Middle frontal gyrus (tissue), 1 donor: ENCODE data around the gene PLIN3.
A peak's percentile ranks its signal among the peaks of the same experiment; 100 is the strongest.
"Not testable (repeated sequence)": the region's sequence is repeated elsewhere in the genome, so short reads cannot be mapped to it uniquely, and the experiment has no call there.

Source experiments
- DNase-seq: peaks from one replicate; pipeline ENCODE4 v3.0.0-alpha.2; 2015; ENCODE audit warnings: low spot score; ENCODE audit errors: extremely low spot score

Gene PLIN3

DNA sequence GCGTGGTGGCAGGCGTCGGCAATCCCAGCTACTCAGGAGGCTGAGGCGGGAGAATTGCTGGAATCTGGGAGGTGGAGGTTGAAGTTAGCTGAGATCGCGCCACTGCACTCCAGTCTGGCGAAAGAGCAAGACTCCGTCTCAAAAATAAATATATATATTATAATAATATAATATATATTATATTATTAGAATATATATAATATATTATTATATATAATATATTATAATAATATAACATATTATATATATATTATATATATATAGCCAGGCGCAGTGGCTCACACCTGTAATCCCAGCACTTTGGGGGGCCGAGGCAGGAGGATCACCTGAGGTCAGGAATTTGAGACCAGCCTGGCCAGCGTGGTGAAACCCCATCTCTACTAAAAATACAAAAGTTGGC, 25.5 kb upstream of the PLIN3 start:
- DNase-seq = not testable (repeated sequence)

DNA sequence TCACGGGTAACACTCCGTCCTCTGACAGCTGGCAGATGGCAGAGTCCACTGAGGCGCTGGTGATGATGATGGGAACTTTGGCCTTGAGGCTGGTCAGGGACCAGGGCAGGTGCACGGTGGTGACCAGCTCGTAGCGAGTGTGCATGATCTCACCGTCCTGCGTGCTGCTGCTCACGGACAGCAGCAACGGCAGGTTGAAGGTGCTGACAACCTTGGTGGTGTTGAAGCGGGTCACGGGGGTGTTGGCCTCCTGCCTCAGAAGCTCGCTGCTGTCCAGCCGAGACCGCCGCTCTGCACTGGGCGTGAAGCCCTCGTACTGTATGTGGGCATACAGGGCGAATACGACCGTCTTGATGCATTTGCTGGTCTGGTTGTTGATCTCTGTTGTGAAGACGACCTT, 23.6 kb upstream of the PLIN3 start:
- no peak for DNase-seq

GRCh38 chr19:4889034-4889815, 21.8 kb upstream of the PLIN3 start:
- no peak for DNase-seq

- DNase-seq = not testable (repeated sequence)
These were observed 20.3 kb upstream of the PLIN3 start for GRCh38 chr19:4887803-4888202.

DNA sequence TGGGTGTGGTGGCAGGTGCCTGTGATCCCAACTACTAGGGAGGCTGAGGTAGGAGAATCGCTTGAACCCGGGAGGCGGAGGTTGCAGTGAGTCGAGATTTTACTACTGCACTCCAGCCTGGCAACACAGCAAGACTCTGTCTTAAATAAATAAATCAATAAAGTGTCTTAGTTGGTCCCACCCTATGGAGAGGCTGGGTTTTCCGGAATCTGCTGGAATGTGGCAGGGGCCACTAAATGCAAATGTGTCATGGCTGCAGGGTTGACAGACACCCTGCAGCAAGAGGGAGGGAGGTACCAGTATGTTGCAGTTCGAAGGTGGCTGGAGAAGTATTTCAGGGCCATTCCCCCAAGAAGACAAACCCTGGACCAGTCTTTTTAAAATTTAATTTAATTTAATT, 17.5 kb upstream of the PLIN3 start:
- not testable (repeated sequence) for DNase-seq

DNA sequence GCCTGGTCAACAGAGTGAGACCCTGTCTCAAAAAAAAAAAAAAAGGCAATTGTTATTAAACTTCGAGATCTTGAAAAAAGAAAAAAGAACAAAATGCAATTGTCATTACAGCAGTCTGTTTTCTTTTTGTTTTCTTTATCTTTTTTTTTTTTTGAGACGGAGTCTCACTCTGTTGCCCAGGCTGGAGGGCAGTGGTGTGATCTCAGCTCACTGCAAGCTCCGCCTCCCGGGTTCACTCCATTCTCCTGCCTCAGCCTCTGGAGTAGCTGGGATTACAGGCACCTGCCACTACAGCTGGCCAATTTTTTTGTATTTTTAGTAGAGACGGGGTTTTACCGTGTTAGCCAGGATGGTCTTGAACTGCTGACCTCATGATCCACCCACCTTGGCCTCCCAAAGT, 15.4 kb upstream of the PLIN3 start:
- DNase-seq = not testable (repeated sequence)

DNA sequence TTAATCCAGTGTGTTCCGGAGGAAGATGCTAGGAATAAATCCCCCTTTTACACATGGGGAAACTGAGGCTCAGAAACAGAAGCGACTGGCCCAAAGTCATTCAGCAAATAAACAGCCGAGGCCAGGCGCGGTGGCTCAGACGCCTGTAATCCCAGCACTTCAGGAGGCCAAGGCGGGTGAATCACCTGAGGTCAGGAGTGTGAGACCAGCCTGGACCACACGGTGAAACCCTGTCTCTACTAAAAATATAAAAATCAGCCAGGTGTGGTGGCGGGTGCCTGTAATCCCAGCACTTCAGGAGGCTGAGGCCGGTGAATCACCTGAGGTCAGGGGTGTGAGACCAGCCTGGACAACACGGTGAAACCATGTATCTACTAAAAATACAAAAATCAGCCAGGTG, 11.6 kb upstream of the PLIN3 start:
- DNase-seq = no peak

DNA sequence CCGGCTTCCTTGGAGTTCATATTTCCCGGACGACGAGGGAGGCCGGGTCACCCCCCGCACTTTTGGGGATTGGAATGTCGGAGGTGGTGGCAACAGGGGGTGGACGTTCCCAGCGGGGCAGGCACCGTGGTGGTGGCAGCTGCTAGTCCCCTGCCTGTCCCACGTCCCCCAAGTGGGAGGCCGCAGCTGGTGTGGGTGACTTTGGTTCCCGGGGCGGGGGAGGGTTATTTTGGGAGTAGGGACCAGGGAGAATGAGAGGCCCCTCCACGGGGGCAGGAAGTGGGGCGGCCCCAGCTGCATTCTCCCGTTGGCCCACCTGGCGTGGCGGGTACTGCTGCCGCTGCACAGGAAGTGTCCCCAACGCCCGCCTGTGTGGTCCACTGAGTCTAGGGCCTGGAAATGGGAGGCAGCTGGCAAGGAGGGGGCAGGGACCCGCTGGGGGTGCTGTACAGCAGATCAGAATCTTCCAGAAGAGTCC, 11.1 kb upstream of the PLIN3 start:
- no peak for DNase-seq

DNA sequence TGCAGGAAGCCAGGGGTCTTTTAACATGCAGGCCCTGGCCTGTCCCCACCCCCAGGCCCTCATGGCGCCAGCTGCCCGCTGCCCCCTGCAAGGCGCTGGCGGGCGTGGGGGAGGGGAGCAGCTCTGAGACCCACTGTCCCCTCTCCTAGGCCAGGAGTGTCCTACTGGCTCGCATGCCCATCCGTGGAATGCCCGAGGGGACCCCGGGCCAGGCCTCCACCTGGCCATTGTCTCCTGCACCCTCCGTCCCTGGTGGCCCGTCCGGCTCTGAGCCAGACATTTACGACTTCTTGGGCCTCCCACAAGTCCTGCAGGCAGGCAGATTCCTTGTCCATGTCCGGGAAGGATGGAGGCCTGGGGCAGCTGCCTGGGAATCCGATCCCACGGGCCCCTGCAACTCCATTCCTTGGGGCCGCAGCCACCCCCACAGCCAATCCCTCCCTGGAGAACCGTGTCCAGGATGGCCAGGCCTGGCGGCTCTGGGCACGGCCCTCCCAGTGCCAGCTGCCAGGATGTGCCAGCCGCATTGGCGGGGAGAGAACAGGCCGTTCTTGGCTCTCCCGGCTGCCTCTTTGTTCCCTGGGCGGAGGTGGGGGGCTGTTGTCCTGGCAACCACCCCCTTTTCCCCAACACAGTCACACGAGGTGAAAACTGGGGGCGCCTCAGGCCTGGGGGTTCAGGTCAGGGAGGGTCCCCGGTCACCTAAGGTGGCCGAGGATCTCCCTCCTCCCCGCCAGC, 10.5 kb upstream of the PLIN3 start:
- peak; percentile 61 for DNase-seq

DNA sequence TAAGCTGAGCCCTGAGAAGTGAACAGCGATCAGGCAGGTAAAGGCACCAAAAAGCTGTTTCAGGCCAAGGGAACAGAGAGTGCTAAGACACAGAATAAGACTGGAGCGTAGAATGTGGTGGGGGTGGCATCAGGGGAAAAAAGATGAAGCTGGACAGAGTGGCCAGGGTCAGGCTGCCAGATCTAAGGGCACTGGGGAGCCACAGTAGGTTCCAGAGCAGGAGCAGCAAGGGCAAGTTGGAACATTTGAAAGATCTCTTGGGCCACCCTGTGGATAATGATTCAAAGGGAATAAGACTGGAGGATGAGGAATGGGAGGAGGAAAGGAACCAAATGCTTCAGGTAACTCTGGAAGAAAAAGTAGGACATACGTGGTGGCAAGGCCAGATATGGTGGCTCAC, 6.5 kb upstream of the PLIN3 start:
- no peak for DNase-seq

DNA sequence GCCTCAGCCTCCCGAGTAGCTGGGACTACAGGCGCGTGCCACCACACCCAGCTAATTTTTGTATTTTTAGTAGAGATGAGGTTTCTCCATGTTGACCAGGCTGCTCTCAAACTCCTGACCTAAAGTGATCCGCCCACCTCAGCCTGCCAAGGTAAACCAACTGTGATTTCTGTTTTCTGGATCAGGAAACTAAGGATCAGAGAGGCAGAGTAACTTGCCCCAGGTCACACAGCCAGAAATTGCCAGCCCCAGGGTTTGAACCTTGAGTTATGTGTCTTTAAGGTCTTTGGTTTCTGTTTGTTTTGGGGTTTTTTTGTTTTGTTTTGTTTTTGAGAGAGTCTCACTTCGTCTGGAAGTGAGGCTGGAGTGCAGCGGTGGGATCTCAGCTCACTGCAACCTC, 4.2 kb upstream of the PLIN3 start:
- no peak for DNase-seq

- no peak for DNase-seq
These were observed 2.7 kb upstream of the PLIN3 start for GRCh38 chr19:4870025-4870700.

GRCh38 chr19:4868286-4868834, 893 bp upstream of the PLIN3 start:
- DNase-seq = no peak

DNA sequence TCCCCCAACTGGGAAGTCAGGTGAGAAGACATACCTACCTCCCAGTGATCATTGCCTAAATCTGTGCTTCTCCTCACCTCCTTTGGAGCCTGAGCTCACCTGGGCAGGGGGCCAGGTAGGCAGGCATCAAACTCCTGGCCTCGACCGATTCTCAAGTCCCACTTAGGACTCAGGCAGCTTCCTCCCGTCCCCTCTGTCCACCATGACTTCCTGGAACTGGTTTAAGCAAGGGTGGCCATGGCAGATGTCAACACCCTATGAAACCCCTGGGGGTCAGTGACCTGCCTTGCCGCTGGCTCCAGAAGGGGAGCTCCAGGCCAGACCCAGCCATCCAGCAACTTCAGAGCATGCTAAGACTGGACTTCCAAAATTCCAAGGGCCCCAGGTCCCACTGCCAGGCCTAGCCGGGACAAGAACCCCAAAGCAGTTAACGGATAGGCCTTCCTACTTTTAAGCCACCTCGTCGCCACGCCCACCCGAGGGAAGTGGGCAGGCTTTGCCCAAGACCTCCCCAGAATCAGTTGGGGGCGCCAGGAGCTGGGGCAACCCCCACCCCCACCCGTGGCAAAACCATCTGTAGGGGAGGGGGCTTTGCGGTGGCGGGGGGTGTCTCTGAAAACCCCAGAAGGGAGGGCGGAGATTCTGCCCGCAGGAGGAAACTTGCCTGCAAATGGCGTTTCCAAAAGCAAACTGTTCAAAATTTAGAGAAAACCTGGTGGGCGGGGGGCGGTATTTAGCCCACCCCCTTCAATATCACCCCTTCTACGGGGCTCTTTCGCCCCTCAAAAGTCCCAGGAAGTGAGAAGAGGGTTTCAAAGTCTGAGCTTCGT, 657 bp downstream of the PLIN3 start:
- no peak for DNase-seq

DNA sequence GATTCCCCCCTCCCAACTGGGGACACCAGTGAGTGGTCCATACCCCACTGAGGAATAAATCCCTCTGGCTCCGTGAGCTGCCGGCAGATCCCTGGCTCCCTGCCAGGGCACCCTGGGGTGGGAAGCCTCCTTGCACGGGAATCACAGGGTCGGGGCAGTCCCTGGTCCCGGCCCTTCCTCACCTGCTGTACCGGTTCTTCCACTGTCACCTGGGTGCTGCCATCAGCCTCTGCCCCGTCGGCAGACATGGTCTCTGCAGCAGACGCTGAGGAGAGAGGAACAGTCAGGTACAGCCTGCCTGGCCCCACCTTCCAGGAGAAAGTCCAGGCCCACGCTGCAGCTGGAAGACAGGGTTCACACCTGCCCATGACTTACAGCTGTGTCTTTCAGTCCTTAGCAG, 6.3 kb downstream of the PLIN3 start:
- DNase-seq = no peak

DNA sequence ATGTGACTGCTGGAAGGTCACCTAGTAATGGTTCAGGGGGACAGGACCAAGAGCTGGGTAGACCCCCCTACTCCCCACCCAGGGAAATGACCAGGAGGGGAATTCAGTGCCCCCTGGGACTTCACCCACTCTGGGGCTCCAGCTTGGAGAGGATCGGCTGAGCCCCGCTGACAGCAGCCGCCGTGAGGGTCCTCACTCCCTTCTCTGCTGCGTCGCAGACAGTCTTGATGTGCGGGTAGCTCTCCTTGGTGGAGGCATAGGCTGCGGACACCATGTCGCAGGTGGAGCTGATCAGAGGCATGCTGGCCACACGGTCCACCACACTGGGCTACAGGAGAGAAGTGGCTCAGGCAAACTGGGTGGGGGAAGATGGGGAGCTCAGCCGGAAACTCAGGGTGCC, 7.8 kb downstream of the PLIN3 start:
- DNase-seq = no peak

DNA sequence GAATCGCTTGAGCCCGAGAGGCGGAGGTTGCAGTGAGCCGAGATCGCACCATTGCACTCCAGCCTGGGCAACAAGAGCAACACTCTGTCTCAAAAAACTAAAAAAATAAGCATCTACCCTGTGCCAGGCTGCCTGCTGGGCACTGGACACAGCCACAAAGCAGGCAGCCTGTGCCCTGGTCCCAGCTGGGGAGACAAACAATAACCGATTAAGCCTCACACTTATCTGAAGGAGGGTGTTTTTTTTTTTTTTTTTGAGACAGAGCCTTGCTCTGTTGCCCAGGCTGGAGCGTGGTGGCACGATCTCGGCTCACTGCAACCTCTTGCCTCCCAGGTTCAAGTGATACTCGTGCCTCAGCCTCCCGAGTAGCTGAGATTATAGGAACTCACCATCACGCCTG, 11.0 kb downstream of the PLIN3 start:
- not testable (repeated sequence) for DNase-seq

DNA sequence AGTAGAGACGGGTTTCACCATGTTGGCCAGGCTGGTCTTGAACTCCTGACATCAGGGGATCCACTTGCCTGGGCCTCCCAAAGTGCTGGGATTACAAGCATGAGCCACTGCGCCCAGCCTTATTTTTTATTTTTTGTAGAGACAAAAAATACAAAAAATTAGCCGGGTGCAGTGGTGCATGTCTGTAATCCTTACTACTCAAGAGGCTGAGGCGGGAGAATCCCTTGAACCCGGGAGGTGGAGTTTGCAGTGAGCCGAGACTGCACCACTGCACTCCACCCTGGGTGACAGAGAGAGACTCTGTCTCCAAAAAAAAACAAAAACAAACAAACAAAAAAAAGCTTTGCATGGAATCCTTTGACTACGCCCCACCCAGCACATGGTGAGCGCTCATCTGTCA, 14.0 kb downstream of the PLIN3 start:
- DNase-seq = not testable (repeated sequence)

- DNase-seq = no peak
These were observed 15.0 kb downstream of the PLIN3 start for GRCh38 chr19:4852484-4852883.

GRCh38 chr19:4851551-4852290, 15.7 kb downstream of the PLIN3 start:
- DNase-seq = no peak
